Psoas muscle (tissue), 8 donors: ENCODE results near the gene EFNA2. TPM values are rescaled to one million over a fixed set of nuclear protein-coding genes. Genes with fewer than 3 reads are reported as not detected.
"Not testable (repeated sequence)": the region's sequence is repeated elsewhere in the genome, so short reads cannot be mapped to it uniquely, and the experiment has no call there.

Source experiments
- ATAC-seq, 4 donors: fragments of 200-7000 bp; cut with Tn5 transposase; one replicate each; pipeline ENCODE4 v1.9.1; 2020; ENCODE audit warnings: moderate library complexity in 3 of 4, mild to moderate bottlenecking in 2 of 4
- DNase-seq, 2 donors: peaks; one replicate each; pipeline ENCODE4 v3.0.0-alpha.2; 2020
- H3K27ac ChIP-seq: fragments of 200-600 bp; one replicate; pipeline ENCODE4 v1.8.0; 2022
- H3K27me3 ChIP-seq, 3 donors: fragments of 200-600 bp in 1 of 3; one replicate each; pipeline versions ENCODE4 v1.6.1 to v1.8.0; 2013 to 2022; ENCODE audit warnings: low read length in 2 of 3, mild to moderate bottlenecking in 2 of 3, moderate library complexity in 1 of 3; ENCODE audit not compliant: insufficient read depth in 3 of 3
- H3K36me3 ChIP-seq, 2 donors: fragments of 200-600 bp in 1 of 2; one replicate each; pipeline versions ENCODE4 v1.6.1 to v1.8.0; 2013 to 2022; ENCODE audit warnings: low read depth in 1 of 2, mild to moderate bottlenecking in 1 of 2, moderate library complexity in 1 of 2; ENCODE audit not compliant: insufficient read depth in 1 of 2
- H3K4me1 ChIP-seq: fragments of 200-600 bp; one replicate; pipeline ENCODE4 v1.8.0; 2022
- H3K4me3 ChIP-seq: fragments of 200-600 bp; one replicate; pipeline ENCODE4 v1.8.0; 2022; ENCODE audit warnings: mild to moderate bottlenecking
- H3K9me3 ChIP-seq: fragments of 200-600 bp; one replicate; pipeline ENCODE4 v1.8.0; 2022
- WGBS, 3 donors: extraction: QIAGEN DNeasy Blood & Tissue Kit; methylation state at CpG; one replicate each; pipeline versions ENCODE4 v1.1.6 to v1.1.7; 2013; 5-methylcytosine and 5-hydroxymethylcytosine counted together
- intact Hi-C, 2 donors: fragments of 100-400 bp; cut with DNase I; formaldehyde crosslinking; loops; one replicate each; pipeline versions ENCODE4 v1.11.0 to v1.14.2; 2022
- polyA plus RNA-seq, 3 donors: library from polyadenylated mRNA; stranded (reverse); fragments of 200-250 nt; gene quantifications; one replicate each; pipeline ENCODE4 v1.2.3, GENCODE V29; 2013
- total RNA-seq, 4 donors: library from RNA; stranded (reverse); fragmentation: NEBNext Ultra II Directional in 2 of 4; extraction: Animal tissue kit (Norgen Biotek cat#: 25700) in 2 of 4; gene quantifications; one replicate each; pipeline versions ENCODE4 v1.2.1 to v1.2.4, GENCODE V29; 2021 to 2023
- TF ChIP-seq, protein P1 (sequence below): fragments of 200-600 bp; IDR thresholded peaks from one replicate; pipeline ENCODE4 v1.8.0; 2022; ENCODE audit warnings: antibody characterized with exemption
- donor health status: healthy with polysubstance abuse.
- donor health status: DM: no; HTN: no; CAD: no; lungs with moderate emphysema.
- donor health status: Bipolar disorder and iron deficiency.
- donor health status: healthy.
- donor health status: DM: yes; HTN: yes; CAD: no.
- donor health status: DM: no; HTN: no; CAD: no.
- donor health status: DM: no; HTN: no; CAD: no.
- donor health status: DM: yes; HTN: yes; CAD: no.

Gene EFNA2
- total and polyA plus RNA-seq, 7 donors = not detected

DNA sequence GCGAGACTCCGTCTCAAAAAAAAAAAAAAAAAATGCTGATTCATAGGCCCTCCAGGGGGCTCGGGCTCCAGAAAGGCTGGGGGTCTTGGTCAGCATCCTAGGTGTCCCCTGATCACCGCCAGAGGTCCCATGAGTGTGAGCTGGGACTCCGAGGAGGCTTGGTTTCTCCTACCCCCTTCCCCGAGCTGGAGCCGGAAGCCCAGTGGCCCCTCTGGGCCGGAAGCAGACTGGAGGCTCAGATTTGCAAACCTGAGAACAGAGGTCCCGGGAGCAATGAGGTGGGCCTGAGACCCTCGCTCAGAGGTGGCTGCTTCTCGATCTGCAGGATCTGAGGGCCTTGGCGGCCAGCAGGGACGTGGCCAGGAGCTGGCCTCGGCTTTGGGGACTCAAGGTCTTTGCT, 41.5 kb downstream of the EFNA2 start:
- TF ChIP-seq, protein P1, sequence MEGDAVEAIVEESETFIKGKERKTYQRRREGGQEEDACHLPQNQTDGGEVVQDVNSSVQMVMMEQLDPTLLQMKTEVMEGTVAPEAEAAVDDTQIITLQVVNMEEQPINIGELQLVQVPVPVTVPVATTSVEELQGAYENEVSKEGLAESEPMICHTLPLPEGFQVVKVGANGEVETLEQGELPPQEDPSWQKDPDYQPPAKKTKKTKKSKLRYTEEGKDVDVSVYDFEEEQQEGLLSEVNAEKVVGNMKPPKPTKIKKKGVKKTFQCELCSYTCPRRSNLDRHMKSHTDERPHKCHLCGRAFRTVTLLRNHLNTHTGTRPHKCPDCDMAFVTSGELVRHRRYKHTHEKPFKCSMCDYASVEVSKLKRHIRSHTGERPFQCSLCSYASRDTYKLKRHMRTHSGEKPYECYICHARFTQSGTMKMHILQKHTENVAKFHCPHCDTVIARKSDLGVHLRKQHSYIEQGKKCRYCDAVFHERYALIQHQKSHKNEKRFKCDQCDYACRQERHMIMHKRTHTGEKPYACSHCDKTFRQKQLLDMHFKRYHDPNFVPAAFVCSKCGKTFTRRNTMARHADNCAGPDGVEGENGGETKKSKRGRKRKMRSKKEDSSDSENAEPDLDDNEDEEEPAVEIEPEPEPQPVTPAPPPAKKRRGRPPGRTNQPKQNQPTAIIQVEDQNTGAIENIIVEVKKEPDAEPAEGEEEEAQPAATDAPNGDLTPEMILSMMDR = no peak
- Histone ChIP-seq H3K36me3 (no peaks in the 10 kb centered on the region), H3K4me1 (peaks cover 10% of the 10 kb centered on the region), H3K9me3 (no peaks in the 10 kb centered on the region), H3K27me3 (peaks cover 0 to 72% (median 13%) of the 10 kb centered on the region in 3 donors), H3K4me3 (no peak overlapping the region), H3K27ac (no peak overlapping the region)
- intact Hi-C loops = no loop called here
- DNase-seq (no peak), ATAC-seq (no peak)
- 80 to 82% (median 81%) methylated on average over 12 to 14 of the region's 14 CpGs for WGBS, 3 donors

DNA sequence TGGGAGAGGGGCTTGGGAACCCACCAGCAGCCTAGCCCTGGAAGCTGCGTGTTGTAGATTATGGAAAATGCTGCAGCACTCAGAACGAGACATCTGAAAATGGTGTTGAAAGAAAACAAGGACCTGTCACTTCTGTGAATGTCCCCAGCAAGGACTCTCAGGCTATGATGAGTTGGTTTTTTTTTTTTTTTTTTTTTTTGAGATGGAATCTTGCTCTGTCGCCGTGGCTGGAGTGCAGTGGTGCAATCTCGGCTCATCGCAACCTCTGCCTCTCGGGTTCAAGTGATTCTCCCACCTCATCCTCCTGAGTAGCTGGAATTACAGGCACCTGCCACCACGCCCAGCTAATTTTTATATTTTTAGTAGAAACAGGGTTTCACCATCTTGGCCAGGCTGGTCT, 46.5 kb downstream of the EFNA2 start:
- H3K4me3 ChIP-seq, H3K27ac ChIP-seq, H3K36me3 ChIP-seq, H3K9me3 ChIP-seq, H3K4me1 ChIP-seq, DNase-seq, ATAC-seq, intact Hi-C loops: not testable (repeated sequence)
- 78 to 90% (median 79%) methylated on average over 8 of the region's 8 CpGs for WGBS, 3 donors
- H3K27me3 ChIP-seq = peaks cover 0 to 24% (median 0%) of the 10 kb centered on the region in 3 donors

DNA sequence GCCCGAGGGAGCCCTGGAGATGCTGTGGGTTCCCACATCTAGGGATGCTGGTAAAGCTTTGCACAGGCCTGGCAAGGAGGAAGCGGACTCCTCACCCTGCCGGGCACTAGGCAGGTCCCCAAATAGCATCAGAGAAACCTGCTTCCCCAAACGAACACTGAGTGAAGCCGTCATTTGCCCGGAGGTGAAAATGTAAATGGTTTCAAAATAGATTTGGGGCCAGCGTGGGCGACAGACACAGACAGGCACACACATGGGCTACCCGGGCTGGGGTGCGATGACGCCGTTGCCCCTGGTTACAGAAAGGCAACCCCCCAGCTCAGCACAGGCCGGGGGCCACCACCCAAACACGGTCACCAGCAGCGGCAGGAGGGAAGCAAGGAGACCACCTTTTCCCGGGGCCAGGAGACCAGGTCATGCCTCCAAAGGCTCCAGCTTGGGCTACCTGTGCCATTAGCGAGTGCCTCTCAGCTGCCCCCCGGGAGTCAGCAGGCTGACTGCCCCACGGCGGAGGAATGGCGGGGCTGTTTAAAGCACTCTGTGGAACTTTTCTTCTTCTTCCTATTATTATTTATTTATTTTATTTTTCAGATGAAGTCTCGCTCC, 50.5 kb downstream of the EFNA2 start:
- Histone ChIP-seq H3K36me3 (no peaks in the 10 kb centered on the region), H3K4me1 (no peaks in the 10 kb centered on the region), H3K4me3 (no peak overlapping the region), H3K27me3 (peaks cover 0 to 24% (median 4%) of the 10 kb centered on the region in 3 donors), H3K27ac (no peak overlapping the region), H3K9me3 (no peaks in the 10 kb centered on the region)
- 88 to 93% (median 91%) methylated on average over 22 of the region's 22 CpGs for WGBS, 3 donors
- ATAC-seq (no peak), DNase-seq (no peak)
- TF ChIP-seq, protein P1 = no peak
- intact Hi-C loops = no loop called here

DNA sequence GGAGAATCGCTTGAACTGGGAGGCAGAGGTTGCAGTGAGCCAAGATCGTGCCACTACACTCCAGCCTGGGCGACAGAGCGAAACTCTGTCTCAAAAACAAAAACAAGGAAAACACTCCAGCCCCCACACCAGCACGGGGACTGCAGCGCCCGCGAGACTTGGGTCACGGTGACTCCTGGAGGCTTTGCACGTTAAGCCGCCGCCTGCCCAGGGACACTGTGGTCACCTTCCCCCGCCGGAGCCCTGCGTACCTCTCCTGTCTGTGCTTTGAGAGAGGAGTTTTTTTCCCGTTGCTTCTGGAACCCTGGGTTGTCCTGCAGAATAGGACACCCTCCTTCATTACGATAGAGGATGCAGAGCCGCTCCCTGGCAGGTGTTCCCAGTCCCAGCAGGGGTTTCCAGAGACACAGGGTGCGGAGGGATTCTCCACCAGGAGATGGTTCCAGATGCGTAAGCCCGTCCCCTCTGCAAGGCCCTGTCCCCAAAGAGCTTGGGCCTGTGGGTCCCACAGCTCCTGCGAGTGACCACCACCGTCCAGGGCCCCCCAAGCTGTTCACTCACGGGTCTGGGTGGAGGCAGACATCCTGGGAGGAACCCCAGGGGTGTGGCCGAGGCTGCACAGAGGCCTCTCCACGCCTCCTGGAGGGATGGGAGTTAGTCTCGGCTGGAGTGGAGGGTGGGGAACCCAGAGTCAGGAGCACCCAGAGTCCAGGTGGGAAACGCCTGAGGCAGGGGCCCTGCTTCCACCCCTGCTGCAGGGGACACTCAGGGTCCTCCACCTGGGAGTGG, 55.2 kb downstream of the EFNA2 start:
- Histone ChIP-seq H3K9me3 (no peaks in the 10 kb centered on the region), H3K36me3 (no peaks in the 10 kb centered on the region), H3K27me3 (peaks cover 0 to 15% (median 6%) of the 10 kb centered on the region in 3 donors), H3K4me1 (no peaks in the 10 kb centered on the region), H3K27ac (no peak overlapping the region), H3K4me3 (no peak overlapping the region)
- ATAC-seq = no peak
- no peak for DNase-seq
- intact Hi-C loops = no loop called here
- TF ChIP-seq, protein P1 = no peak
- 66 to 67% (median 66%) methylated on average over 28 of the region's 28 CpGs for WGBS, 3 donors

DNA sequence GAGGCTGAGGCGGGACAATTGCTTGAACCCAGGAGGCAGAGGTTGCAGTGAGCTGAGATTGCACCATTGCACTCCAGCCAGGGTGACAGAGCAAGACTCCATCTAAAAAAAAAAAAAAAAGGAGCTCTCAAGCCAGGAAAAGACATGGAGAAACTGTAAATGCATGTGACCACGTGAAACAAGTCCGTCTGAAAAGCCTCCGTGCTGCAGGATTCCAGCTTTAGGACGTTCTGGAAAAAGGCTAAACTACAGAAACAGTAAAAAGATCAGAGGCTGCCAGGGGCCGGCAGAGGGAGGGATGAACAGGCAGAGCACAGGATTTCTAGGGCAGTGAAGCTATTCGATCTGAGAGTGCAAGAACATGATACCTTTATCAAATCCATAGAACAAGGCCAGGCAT, 57.4 kb downstream of the EFNA2 start:
- no peak overlapping the region for H3K4me3 ChIP-seq
- no peaks in the 10 kb centered on the region for H3K4me1 ChIP-seq
- TF ChIP-seq, protein P1 = no peak
- intact Hi-C loops = no loop called here
- no peak overlapping the region for H3K27ac ChIP-seq
- WGBS, 3 donors = 25 to 45% (median 28%) methylated on average over 7 of the region's 7 CpGs
- H3K27me3 ChIP-seq = peaks cover 0 to 22% (median 6%) of the 10 kb centered on the region in 3 donors
- DNase-seq (no peak), ATAC-seq (no peak)
- no peaks in the 10 kb centered on the region for H3K36me3 ChIP-seq
- no peaks in the 10 kb centered on the region for H3K9me3 ChIP-seq
